ENCODE data around the gene VWA8. TPM values are rescaled to one million over a fixed set of nuclear protein-coding genes. Genes with fewer than 3 reads are reported as not detected.

Gene VWA8
- total and polyA plus RNA-seq, 2 experiments from 2014 or later: 6.3 to 24.6 TPM

GRCh38 chr13:41763782-41764181 is 197.1 kb downstream of the VWA8 start:
- no peak for DNase-seq (ENCODE audit: low spot score)

More at GRCh38 chr13:41763782-41764181, 197.1 kb downstream of the VWA8 start:
- Histone ChIP-seq H3K36me3 (ENCODE audit: insufficient read depth) (no peaks in the 10 kb centered on the region), H3K4me3 (no peak overlapping the region), H2AFZ (no peak overlapping the region), H3K4me2 (no peak overlapping the region), H4K20me1 (replicated peaks; ENCODE audit: insufficient read depth) (no peaks in the 10 kb centered on the region), H3K79me2 (replicated peaks; ENCODE audit: insufficient read depth) (no peaks in the 10 kb centered on the region), H3K4me1 (ENCODE audit: insufficient read depth) (no peaks in the 10 kb centered on the region), H3K27me3 (ENCODE audit: insufficient read depth) (no peaks in the 10 kb centered on the region), H3K27ac (ENCODE audit: low read depth) (no peak overlapping the region), H3F3A (replicated peaks; ENCODE audit: low read depth) (no peaks in the 10 kb centered on the region), H3K9me2 (ENCODE audit: insufficient read depth) (no peaks in the 10 kb centered on the region)
- TF ChIP-seq CTCF (conservative IDR thresholded peaks at IDR 0.05; ENCODE audit: low read depth in 2 of 2) (no peak), EZH2phosphoT487 (IDR thresholded peaks at IDR 0.05; ENCODE audit: unreplicated experiment) (no peak), ZNF331 (CRISPR knock-in tag; IDR thresholded peaks at IDR 0.05; ENCODE audit: low read depth) (no peak), JUNB (IDR thresholded peaks at IDR 0.05; ENCODE audit: unreplicated experiment) (no peak), ETS1 (IDR thresholded peaks at IDR 0.05) (no peak), REST (IDR thresholded peaks at IDR 0.05; ENCODE audit: unreplicated experiment) (no peak), POLR2AphosphoS5 (IDR thresholded peaks at IDR 0.05; ENCODE audit: low read depth) (no peak), ZNF114 (CRISPR knock-in tag; IDR thresholded peaks at IDR 0.05) (no peak), CREB1 (CRISPR knock-in tag; IDR thresholded peaks at IDR 0.05; ENCODE audit: low read depth) (no peak), EZH2 (IDR thresholded peaks at IDR 0.05; ENCODE audit: low read depth, unreplicated experiment) (no peak), STAT1 (IDR thresholded peaks at IDR 0.05; ENCODE audit: unreplicated experiment) (no peak)
- H3K4me3 Mint-ChIP-seq: no peak overlapping the region
- no peaks in the 10 kb centered on the region for H3K9me3 Mint-ChIP-seq
- no peaks in the 10 kb centered on the region; the same call in 2 of the 3 replicates for H3K36me3 Mint-ChIP-seq (ENCODE audit: low read depth)
- no peak for ATAC-seq
- H3K27ac Mint-ChIP-seq: no peak overlapping the region
- H3K4me1 Mint-ChIP-seq: peaks cover 8% of the 10 kb centered on the region; the same call in 2 of the 3 replicates
- peaks cover 2% of the 10 kb centered on the region for H3K27me3 Mint-ChIP-seq (ENCODE audit: insufficient read depth, low read depth, poor library complexity)

Data from GM23338 (cell line).